HG03565 (cell line): ENCODE results near the gene LMLN.
"Not testable (repeated sequence)": the region's sequence is repeated elsewhere in the genome, so short reads cannot be mapped to it uniquely, and the experiment has no call there.

Experiments
- ATAC-seq: cut with Tn5 transposase; IDR thresholded peaks from one replicate; pipeline ENCODE4 v1.9.1; 2021; ENCODE audit warnings: mild to moderate bottlenecking, moderate library complexity; ENCODE audit not compliant: unreplicated experiment

The LMLN gene

DNA sequence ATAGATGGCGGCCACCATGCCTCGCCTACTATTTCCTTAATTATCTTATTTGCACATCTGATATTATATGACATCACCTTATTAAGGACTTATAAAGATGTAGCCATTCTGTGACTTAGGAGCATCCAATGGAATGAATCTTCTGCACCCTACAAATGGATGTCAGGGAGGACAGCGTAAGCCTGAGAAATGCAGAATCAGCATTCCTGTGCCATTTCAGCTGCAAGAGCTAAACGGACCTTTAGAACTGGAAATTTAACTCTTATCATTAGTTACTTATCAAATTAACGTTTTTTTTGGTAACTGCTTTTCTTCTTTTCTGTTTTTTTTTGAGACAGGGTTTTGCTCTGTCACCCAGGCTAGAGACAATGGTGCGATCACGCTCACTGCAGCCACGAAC, 65.6 kb downstream of the LMLN start:
- ATAC-seq: no peak

GRCh38 chr3:198026620-198027019, 66.6 kb downstream of the LMLN start:
- ATAC-seq: no peak

DNA sequence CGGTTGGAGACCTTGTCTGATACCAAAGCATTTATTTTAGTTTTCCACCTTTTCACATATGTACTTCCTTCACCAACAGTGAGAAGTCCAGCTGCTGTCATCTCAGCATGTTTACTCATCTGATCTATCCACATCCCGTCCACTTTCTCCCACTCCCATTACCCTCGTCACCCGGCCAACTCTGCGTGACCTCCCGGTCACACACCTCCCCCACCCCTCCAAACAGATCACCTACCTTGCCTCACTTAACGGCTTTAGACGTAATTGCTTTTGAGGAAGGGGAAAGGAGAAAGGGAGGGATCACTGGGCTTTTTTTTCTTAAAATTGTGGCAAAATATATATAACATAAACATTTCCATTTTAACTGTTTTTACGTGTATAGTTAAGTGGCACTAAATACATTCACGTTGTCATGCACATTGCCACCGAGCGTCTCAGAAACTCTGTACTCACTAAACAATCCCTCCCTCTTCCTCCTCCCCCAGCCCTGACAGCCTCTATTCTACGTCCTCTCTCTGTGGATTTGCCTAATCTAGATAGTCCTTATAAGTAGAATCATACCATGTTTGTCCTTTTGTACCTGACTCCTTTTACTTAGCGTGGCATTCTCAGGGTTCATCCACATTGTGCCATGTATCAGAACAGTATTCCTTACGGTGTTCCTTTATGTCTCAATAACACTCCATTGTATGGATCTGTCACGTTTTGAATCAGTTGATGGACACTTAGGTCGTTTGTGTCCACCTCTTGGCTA, 67.2 kb downstream of the LMLN start:
- no peak for ATAC-seq

- ATAC-seq: no peak
Measured at GRCh38 chr3:198027799-198028390, 67.9 kb downstream of the LMLN start.

- ATAC-seq: no peak
Measured at GRCh38 chr3:198028718-198029117, 68.7 kb downstream of the LMLN start.

- ATAC-seq: no peak
Measured at GRCh38 chr3:198030125-198030524, 70.1 kb downstream of the LMLN start.

GRCh38 chr3:198030726-198031125, 70.7 kb downstream of the LMLN start:
- ATAC-seq: no peak

- ATAC-seq: no peak
Measured at GRCh38 chr3:198032039-198032936, 72.3 kb downstream of the LMLN start.

GRCh38 chr3:198043119-198043518, 83.1 kb downstream of the LMLN start:
- no peak for ATAC-seq

DNA sequence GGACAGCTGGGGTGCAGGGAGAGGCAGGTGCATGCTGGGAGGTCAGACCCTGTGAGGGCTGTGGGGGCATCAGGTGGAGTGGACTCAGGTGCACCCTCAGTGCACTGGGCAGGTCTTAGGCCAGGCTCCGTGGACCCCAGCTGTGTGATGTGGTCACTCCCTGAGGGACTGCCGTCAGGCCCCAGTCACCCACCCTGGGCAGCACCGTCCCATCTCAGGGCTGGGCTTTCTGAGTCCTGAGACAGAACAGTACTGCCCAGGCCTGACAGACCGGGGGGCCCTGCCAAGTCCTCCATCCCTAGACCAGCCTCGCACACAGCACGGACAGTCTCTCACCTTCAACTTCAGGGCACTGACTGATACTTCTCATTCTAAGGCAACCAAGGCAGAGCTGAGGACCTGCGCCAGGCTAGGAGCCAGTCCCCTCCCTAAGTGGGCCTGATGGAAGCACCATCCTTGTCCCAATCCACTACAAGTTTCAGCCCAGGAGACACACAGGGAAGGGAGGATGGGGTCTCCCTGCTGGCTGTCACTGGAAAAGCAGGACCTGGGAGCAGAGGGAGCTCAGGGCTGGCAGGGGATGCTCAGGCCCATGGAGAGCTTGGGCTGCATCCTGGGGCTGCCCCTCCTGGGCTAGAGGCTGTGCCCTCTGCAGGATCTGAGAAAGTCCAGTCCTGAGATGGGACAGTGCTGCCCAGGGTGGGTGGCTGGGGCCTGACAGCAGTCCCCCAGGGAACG, 86.3 kb downstream of the LMLN start:
- ATAC-seq: no peak

GRCh38 chr3:198048445-198048844, 88.4 kb downstream of the LMLN start:
- ATAC-seq: no peak

DNA sequence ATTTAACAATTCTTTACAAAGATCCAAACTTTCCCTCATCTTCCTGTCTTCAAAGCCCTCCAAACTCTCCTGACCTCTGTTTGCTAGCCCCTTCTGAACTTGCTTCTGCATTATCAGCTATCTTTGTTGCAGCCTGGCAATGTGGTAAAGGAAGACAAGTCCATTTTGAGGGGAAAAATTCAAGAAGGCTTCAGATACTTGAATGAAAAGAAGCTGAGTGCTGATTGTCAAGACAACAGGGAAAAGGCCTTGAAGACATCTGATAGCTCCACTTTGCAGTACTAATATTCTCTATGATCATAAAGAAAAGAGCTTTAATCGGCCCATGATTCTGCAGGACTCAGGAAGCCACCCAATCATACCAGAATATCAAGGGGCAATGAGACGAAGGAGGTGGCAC, 91.8 kb downstream of the LMLN start:
- ATAC-seq: no peak

GRCh38 chr3:198053462-198053861, 93.4 kb downstream of the LMLN start:
- ATAC-seq: not testable (repeated sequence)

DNA sequence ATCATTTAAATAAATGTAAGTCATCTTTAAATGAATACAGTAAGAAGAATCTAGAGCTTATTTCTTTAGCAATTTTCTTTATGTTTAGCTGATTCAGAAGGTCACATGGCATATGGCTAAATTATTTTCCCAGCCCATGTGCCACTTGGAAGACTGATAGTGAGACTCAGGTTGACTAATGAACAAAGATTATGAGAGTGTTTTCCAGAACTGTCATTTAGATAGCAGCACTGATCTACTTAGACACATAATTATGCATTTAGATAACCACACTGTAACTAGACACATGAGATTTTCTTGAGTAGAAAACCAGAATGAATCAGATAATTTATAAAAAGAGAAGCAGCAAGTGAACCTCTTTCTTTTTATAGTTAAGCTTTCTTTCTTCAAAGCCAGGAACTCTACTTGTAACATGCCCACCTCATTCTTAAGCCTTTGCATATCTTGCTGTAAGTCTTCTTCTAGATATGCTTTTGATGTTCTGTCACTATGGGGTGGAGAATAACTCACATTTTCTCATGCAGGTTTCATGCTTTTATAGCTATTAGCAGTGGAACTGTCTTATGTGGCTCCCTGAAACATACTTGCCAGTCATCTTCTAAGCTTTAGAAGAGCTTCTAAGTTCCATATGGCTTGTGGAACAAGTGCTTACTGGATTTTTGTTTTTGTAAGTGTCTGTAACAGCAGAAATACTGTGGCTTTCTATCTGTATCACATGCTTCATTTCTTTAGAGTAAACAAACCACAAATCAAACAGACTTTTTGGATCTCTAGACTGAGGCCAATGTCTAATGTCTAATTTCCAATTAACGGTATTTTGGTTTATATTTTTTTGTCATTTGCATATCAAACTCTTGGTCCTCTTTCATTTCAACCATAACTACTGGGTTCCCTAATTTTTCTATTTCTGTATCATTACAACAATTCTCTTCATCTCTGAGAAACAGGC, 101.4 kb downstream of the LMLN start:
- no peak for ATAC-seq

- no peak for ATAC-seq
Measured at GRCh38 chr3:198062068-198062465, 102.0 kb downstream of the LMLN start.

DNA sequence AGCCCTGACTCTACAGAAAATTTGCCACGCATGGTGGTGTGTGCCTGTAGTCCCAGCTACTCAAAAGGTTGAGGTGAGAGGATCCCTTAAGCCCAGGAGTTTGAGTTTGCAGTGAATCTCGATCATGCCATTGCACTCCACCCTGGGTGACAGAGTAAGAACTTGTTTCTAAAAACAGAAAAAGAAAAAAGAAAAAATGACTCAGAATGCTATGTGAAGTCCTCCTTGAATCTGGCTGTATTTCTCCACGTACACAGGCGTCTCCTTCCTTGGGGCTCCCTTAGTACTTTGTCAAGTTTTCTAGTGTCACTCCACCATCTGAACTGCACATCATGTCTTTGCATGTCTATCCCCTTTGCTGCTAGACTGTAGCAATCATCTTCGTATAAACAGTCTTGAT, 104.4 kb downstream of the LMLN start:
- no peak for ATAC-seq

GRCh38 chr3:198065897-198066296, 105.9 kb downstream of the LMLN start:
- ATAC-seq: no peak

DNA sequence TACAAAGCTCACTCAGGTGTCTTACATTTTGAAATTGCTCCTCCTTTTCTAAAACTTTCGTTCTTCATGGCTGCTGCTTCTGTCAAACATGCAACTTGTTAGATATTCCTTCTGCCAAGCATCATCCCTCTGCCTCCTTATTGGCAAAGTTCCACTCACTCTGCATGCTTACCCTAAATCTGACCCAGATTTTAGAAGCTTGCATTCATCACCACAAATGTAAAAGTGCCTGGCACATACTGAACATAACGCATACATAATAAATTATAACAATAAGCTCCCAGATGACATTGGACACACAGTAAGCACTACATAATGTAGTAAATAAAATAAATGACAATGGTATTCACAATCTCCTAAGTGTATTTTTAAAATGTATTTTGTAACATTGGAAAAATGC, 107.4 kb downstream of the LMLN start:
- no peak for ATAC-seq

DNA sequence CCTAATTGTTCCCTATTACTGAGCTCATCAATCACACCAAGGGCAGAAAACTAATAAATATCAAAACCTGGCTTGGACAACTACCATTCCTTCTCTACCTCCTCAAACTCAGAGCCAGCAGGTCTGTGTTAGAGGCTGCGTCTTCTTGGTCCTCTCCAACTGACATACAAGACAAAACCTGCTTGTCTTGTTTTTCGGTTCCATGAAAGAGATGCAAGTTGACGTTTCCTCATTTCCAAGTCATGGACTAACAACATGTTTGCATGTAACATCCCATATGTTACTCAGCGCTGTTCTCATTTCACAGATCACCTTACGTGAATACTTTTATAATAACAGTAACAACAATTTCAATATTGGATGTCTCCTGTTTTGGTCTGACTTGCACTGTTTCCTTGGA, 110.9 kb downstream of the LMLN start:
- no peak for ATAC-seq
